HepG2 (cell line): ENCODE results near the gene FAF2. TPM values are rescaled to one million over a fixed set of nuclear protein-coding genes. Genes with fewer than 3 reads are reported as not detected.

Experiments
- BHLHE40 ChIP-seq: IDR thresholded peaks from 2 replicates; pipeline ENCODE4 v1.6.1; 2011; ENCODE audit warnings: low read length, improper control_type of control experiment
- ERF ChIP-seq: IDR thresholded peaks from 2 replicates; pipeline ENCODE4 v1.6.1; 2018; ENCODE audit warnings: missing biosample characterization, missing genetic modification reagents
- HNF4A ChIP-seq: sonication (generic); formaldehyde crosslinking; IDR thresholded peaks from 2 replicates; pipeline ENCODE4 v1.4.0; 2020; ENCODE audit warnings: missing genetic modification reagents
- MATR3 ChIP-seq: sonication (generic); formaldehyde crosslinking; IDR thresholded peaks from 2 replicates; pipeline ENCODE4 v1.4.0; 2020; ENCODE audit warnings: missing genetic modification reagents
- MEIS1 ChIP-seq: sonication (generic); formaldehyde crosslinking; IDR thresholded peaks from 2 replicates; pipeline ENCODE4 v1.9.0; 2021; ENCODE audit warnings: mild to moderate bottlenecking, missing genetic modification reagents, moderate library complexity, borderline replicate concordance
- MIER2 ChIP-seq: IDR thresholded peaks from 2 replicates; pipeline ENCODE4 v1.6.1; 2016; ENCODE audit warnings: missing biosample characterization, missing genetic modification reagents
- NCOR1 ChIP-seq: fragments of 200-600 bp; sonication (generic); IDR thresholded peaks from 2 replicates; pipeline ENCODE4 v1.7.0; 2017; ENCODE audit warnings: antibody characterized with exemption, low read length, borderline replicate concordance
- SALL1 ChIP-seq: sonication (generic); formaldehyde crosslinking; IDR thresholded peaks from 2 replicates; pipeline ENCODE4 v1.8.0; 2022; ENCODE audit warnings: mild to moderate bottlenecking, missing genetic modification reagents
- SOX6 ChIP-seq, 2 experiments: fragments of 450-650 bp in 1 of 2; sonication (generic) in 1 of 2; formaldehyde crosslinking in 1 of 2; IDR thresholded peaks; 2 replicates each; pipeline versions ENCODE4 v1.4.0 to v1.6.1; 2017 to 2020; ENCODE audit warnings: antibody characterized with exemption in 1 of 2, mild to moderate bottlenecking in 1 of 2, missing genetic modification reagents in 1 of 2
- SP2 ChIP-seq: sonication (generic); formaldehyde crosslinking; IDR thresholded peaks from 2 replicates; pipeline ENCODE4 v1.5.1; 2020; ENCODE audit warnings: mild to moderate bottlenecking, missing genetic modification reagents
- ZFY ChIP-seq: sonication (generic); formaldehyde crosslinking; IDR thresholded peaks from 2 replicates; pipeline ENCODE4 v1.4.0; 2020; ENCODE audit warnings: missing genetic modification reagents
- ZNF775 ChIP-seq: sonication (generic); formaldehyde crosslinking; IDR thresholded peaks from 2 replicates; pipeline ENCODE4 v1.4.0; 2020; ENCODE audit warnings: missing genetic modification reagents, mild to moderate bottlenecking, moderate library complexity, borderline replicate concordance
- polyA plus RNA-seq, 8 experiments: library from polyadenylated mRNA; depleted of rRNA in 3 of 8; stranded (reverse) in 7 of 8; unstranded in 1 of 8; fragments of >200 nt; fragmentation: Illumina TruSeq in 4 of 8; extraction: Trizol in 4 of 8; gene quantifications; 2 replicates each; pipeline versions ENCODE4 v1.2.1 to v1.2.3, GENCODE V29; 2011 to 2016; ENCODE audit warnings: low read depth in 4 of 8, missing spikeins in 1 of 8, mixed read lengths in 1 of 8; ENCODE audit not compliant: insufficient read depth in 1 of 8
- total RNA-seq, 5 experiments: library from RNA; depleted of rRNA; stranded (reverse); fragments of >200 nt; fragmentation: Illumina TruSeq; extraction: Trizol; gene quantifications; 2 replicates each; pipeline ENCODE4 v1.2.3, GENCODE V29; 2016; ENCODE audit warnings: low read depth in 1 of 5
- TF ChIP-seq, protein P1 (sequence below): sonication (generic); formaldehyde crosslinking; IDR thresholded peaks from 2 replicates; pipeline ENCODE4 v1.5.0; 2020; ENCODE audit warnings: mild to moderate bottlenecking, missing genetic modification reagents, borderline replicate concordance
- TF ChIP-seq, protein P2 (sequence below): IDR thresholded peaks from 2 replicates; pipeline ENCODE4 v1.4.0; 2020; ENCODE audit warnings: mild to moderate bottlenecking, missing genetic modification reagents
- TF ChIP-seq, protein P3 (sequence below): IDR thresholded peaks from 2 replicates; pipeline ENCODE4 v1.6.1; 2016
- TF ChIP-seq, protein P4 (sequence below), 2 experiments: sonication (generic) in 1 of 2; formaldehyde crosslinking in 1 of 2; IDR thresholded peaks; 2 replicates each; pipeline versions ENCODE4 v1.5.1 to v1.6.1; 2011 to 2020; ENCODE audit warnings: borderline replicate concordance in 1 of 2, low read depth in 1 of 2, low read length in 1 of 2, mild to moderate bottlenecking in 1 of 2, missing genetic modification reagents in 1 of 2, moderate library complexity in 1 of 2

Gene FAF2
- total and polyA plus RNA-seq, 2 of the 13 experiments (the other 11 are each of a cell fraction or from before 2014, with no cell fraction given): 27.8 to 34.3 TPM

DNA sequence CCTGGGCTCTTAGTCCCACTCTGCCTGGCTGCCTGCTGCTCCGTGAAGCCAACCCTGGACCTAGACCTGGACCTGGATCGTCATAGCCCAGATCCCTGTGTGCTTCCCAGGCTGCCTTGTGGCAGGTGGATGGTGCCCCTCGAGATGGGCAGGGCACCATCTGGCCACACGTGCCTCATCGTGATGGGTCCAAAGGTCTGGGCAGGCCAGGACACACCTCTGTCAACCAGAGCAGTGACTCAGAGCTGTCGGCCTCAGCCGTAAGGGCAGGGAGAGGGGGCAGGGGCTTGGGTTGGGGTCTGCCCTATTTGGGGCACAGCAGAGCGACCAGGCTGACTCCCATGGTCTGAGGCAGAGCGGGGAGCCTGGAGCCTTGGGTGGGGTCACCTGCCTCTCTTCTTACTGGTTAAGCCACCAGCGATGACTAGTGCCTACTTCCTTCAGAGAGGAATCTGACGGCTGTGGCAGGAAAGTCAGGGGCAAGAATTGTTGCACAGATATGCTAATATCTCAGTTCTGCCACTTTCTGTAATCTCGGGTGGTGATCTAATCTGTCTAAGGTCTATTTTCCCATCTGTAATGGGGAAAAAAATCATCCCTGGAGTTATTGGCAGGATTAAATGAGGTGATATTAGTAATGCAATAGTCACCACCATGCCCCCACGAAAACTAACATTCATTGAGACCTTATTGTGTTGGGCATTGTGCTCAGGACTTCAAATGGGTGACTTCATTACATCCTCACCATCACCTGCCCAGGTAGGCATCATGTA is 97.7 kb downstream of the FAF2 start (continued):
- 0 out of 2 replicates have a peak, but pooled peaks have one; percentile 31 for TF ChIP-seq NCOR1
- TF ChIP-seq BHLHE40: peak; percentile 99
- peak; percentile 43; the same call in 1 of the 2 replicates for TF ChIP-seq ZFY
- TF ChIP-seq ERF (CRISPR knock-in tag): no peak
- no peak for TF ChIP-seq MIER2
- TF ChIP-seq, protein P1, sequence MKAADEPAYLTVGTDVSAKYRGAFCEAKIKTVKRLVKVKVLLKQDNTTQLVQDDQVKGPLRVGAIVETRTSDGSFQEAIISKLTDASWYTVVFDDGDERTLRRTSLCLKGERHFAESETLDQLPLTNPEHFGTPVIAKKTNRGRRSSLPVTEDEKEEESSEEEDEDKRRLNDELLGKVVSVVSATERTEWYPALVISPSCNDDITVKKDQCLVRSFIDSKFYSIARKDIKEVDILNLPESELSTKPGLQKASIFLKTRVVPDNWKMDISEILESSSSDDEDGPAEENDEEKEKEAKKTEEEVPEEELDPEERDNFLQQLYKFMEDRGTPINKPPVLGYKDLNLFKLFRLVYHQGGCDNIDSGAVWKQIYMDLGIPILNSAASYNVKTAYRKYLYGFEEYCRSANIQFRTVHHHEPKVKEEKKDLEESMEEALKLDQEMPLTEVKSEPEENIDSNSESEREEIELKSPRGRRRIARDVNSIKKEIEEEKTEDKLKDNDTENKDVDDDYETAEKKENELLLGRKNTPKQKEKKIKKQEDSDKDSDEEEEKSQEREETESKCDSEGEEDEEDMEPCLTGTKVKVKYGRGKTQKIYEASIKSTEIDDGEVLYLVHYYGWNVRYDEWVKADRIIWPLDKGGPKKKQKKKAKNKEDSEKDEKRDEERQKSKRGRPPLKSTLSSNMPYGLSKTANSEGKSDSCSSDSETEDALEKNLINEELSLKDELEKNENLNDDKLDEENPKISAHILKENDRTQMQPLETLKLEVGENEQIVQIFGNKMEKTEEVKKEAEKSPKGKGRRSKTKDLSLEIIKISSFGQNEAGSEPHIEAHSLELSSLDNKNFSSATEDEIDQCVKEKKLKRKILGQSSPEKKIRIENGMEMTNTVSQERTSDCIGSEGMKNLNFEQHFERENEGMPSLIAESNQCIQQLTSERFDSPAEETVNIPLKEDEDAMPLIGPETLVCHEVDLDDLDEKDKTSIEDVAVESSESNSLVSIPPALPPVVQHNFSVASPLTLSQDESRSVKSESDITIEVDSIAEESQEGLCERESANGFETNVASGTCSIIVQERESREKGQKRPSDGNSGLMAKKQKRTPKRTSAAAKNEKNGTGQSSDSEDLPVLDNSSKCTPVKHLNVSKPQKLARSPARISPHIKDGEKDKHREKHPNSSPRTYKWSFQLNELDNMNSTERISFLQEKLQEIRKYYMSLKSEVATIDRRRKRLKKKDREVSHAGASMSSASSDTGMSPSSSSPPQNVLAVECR (CRISPR knock-in tag): peak; percentile 47; the same call in 1 of the 2 replicates
- no peak for TF ChIP-seq SOX6 (IDR thresholded peaks at IDR 0.05)
- TF ChIP-seq SOX6 (CRISPR knock-in tag; IDR thresholded peaks at IDR 0.05): peak; percentile 33; the same call in 1 of the 2 replicates
- TF ChIP-seq SP2 (CRISPR knock-in tag): no peak
- TF ChIP-seq ZNF775 (CRISPR knock-in tag): no peak
- TF ChIP-seq MATR3 (CRISPR knock-in tag): no peak
- TF ChIP-seq HNF4A: peak; percentile 92
- TF ChIP-seq, protein P2, sequence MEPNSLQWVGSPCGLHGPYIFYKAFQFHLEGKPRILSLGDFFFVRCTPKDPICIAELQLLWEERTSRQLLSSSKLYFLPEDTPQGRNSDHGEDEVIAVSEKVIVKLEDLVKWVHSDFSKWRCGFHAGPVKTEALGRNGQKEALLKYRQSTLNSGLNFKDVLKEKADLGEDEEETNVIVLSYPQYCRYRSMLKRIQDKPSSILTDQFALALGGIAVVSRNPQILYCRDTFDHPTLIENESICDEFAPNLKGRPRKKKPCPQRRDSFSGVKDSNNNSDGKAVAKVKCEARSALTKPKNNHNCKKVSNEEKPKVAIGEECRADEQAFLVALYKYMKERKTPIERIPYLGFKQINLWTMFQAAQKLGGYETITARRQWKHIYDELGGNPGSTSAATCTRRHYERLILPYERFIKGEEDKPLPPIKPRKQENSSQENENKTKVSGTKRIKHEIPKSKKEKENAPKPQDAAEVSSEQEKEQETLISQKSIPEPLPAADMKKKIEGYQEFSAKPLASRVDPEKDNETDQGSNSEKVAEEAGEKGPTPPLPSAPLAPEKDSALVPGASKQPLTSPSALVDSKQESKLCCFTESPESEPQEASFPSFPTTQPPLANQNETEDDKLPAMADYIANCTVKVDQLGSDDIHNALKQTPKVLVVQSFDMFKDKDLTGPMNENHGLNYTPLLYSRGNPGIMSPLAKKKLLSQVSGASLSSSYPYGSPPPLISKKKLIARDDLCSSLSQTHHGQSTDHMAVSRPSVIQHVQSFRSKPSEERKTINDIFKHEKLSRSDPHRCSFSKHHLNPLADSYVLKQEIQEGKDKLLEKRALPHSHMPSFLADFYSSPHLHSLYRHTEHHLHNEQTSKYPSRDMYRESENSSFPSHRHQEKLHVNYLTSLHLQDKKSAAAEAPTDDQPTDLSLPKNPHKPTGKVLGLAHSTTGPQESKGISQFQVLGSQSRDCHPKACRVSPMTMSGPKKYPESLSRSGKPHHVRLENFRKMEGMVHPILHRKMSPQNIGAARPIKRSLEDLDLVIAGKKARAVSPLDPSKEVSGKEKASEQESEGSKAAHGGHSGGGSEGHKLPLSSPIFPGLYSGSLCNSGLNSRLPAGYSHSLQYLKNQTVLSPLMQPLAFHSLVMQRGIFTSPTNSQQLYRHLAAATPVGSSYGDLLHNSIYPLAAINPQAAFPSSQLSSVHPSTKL (CRISPR knock-in tag): peak; percentile 63
- TF ChIP-seq, protein P3, sequence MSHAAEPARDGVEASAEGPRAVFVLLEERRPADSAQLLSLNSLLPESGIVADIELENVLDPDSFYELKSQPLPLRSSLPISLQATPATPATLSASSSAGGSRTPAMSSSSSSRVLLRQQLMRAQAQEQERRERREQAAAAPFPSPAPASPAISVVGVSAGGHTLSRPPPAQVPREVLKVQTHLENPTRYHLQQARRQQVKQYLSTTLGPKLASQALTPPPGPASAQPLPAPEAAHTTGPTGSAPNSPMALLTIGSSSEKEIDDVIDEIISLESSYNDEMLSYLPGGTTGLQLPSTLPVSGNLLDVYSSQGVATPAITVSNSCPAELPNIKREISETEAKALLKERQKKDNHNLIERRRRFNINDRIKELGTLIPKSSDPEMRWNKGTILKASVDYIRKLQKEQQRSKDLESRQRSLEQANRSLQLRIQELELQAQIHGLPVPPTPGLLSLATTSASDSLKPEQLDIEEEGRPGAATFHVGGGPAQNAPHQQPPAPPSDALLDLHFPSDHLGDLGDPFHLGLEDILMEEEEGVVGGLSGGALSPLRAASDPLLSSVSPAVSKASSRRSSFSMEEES (CRISPR knock-in tag): no peak
- TF ChIP-seq MEIS1 (CRISPR knock-in tag): 0 out of 2 replicates have a peak, but pooled peaks have one; percentile 36
- TF ChIP-seq, protein P4, sequence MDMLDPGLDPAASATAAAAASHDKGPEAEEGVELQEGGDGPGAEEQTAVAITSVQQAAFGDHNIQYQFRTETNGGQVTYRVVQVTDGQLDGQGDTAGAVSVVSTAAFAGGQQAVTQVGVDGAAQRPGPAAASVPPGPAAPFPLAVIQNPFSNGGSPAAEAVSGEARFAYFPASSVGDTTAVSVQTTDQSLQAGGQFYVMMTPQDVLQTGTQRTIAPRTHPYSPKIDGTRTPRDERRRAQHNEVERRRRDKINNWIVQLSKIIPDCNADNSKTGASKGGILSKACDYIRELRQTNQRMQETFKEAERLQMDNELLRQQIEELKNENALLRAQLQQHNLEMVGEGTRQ (IDR thresholded peaks at IDR 0.05; ENCODE audit: low read depth, low read length): peak; percentile 36; the same call in 1 of the 2 replicates
- TF ChIP-seq, protein P4 (CRISPR knock-in tag; IDR thresholded peaks at IDR 0.05; ENCODE audit: borderline replicate concordance): no peak
- TF ChIP-seq SALL1 (CRISPR knock-in tag): peak; percentile 76
